Ovary (tissue), 9 donors: Measurements from ENCODE around the gene LRP1B. TPM values are rescaled to one million over a fixed set of nuclear protein-coding genes. Genes with fewer than 3 reads are reported as not detected.

Experiments used
- DNase-seq, 5 donors: peaks; one replicate each; pipeline ENCODE4 v3.0.0-alpha.2; 2019 to 2020
- H3K27ac ChIP-seq, 2 donors: fragments of 200-600 bp; one replicate each; pipeline versions ENCODE4 v1.5.1 to v1.8.0; 2019 to 2022
- H3K27me3 ChIP-seq: fragments of 200-600 bp; one replicate; pipeline ENCODE4 v1.8.0; 2022
- H3K36me3 ChIP-seq: fragments of 200-600 bp; sonication (generic); one replicate; pipeline ENCODE4 v1.5.1; 2019
- H3K4me1 ChIP-seq: one replicate; pipeline ENCODE4 v1.8.1; 2013; ENCODE audit warnings: mild to moderate bottlenecking, moderate library complexity; ENCODE audit not compliant: insufficient read depth
- H3K4me3 ChIP-seq: fragments of 200-600 bp; sonication (generic); one replicate; pipeline ENCODE4 v1.5.1; 2017
- H3K9me3 ChIP-seq, 2 donors: fragments of 200-600 bp in 1 of 2; sonication (generic) in 1 of 2; one replicate each; pipeline versions ENCODE4 v1.5.1 to v1.8.1; 2013 to 2019; ENCODE audit warnings: mild to moderate bottlenecking in 1 of 2, moderate library complexity in 1 of 2
- EP300 ChIP-seq: sonication (generic); formaldehyde crosslinking; IDR thresholded peaks from one replicate; pipeline ENCODE4 v1.6.1; 2017; ENCODE audit warnings: antibody characterized with exemption
- POLR2A ChIP-seq: fragments of 450-650 bp; IDR thresholded peaks from one replicate; pipeline ENCODE4 v1.6.1; 2017; ENCODE audit warnings: antibody characterized with exemption, mild to moderate bottlenecking, moderate library complexity
- WGBS, 3 donors: extraction: QIAGEN DNeasy Blood & Tissue Kit in 1 of 3; methylation state at CpG; one replicate each; pipeline versions ENCODE4 v1.1.5 to v1.1.7; 2013 to 2017; 5-methylcytosine and 5-hydroxymethylcytosine counted together
- intact Hi-C, 4 donors: fragments of 100-400 bp; cut with DNase I; formaldehyde crosslinking; loops; one replicate each; pipeline versions ENCODE4 v1.11.0 to v1.15.1; 2022 to 2023
- polyA plus RNA-seq, 2 donors: library from polyadenylated mRNA; stranded (reverse); fragments of 200-250 nt in 1 of 2; fragments of 350-450 nt in 1 of 2; fragmentation: Illumina TruSeq in 1 of 2; extraction: RNeasy Lipid Tissue Mini Kit (QIAGEN cat#74804) in 1 of 2; gene quantifications; one replicate each; pipeline ENCODE4 v1.2.3, GENCODE V29; 2013 to 2014
- total RNA-seq, 7 donors: library from RNA; depleted of rRNA in 2 of 7; stranded (reverse); fragments of >200 nt in 2 of 7; fragmentation: NEBNext Ultra II Directional in 3 of 7; extraction: Animal tissue kit (Norgen Biotek cat#: 25700) in 3 of 7; gene quantifications; one replicate each; pipeline versions ENCODE4 v1.1.0 to v1.2.4, GENCODE V29; 2016 to 2023
- TF ChIP-seq, protein P1 (sequence below), 3 donors: fragments of 450-650 bp in 2 of 3; fragments of 200-600 bp in 1 of 3; IDR thresholded peaks; one replicate each; pipeline versions ENCODE4 v1.5.1 to v1.8.0; 2016 to 2022; ENCODE audit warnings: antibody characterized with exemption in 3 of 3, mild to moderate bottlenecking in 1 of 3
- donor health status: DM: no; HTN: no; CAD: no; lungs with moderate emphysema.
- donor health status: DM: no; HTN: no; CAD: no.
- donor health status: Bipolar disorder and iron deficiency.
- donor health status: DM: yes; HTN: yes; CAD: no.
- donor health status: DM: no; HTN: no; CAD: no.
- donor health status: DM: yes; HTN: yes; CAD: no.

The LRP1B gene
- total and polyA plus RNA-seq, 9 donors: 0.08 to 2.6 (median 0.37) TPM

DNA sequence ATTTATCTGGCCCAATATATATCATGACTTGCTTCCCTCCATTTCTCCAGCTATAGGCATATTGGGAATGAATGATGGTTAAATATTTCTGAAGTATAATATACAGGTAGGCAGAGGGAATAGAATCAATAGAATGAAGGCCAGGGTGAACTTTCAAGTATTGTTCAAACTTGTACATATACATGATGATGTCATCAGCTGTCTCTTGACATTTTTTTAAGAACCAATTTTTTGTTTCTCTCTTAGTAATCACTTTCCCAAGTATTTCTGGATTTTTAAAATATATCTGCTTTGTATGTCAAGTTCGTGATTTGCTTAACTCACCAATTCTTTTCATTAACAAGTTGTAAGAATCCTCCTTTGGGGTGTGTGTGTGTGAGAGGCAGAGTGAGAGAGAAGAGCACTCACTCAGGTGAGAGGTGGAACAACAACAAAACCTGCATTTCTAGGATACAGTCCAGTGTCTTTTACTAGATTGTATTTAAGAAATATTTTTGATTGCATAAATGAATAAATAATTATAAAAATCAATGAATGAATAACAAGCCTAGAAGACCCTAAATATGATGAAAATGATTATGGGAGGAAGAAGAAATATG lies 1239.1 kb downstream of the LRP1B start:
- TF ChIP-seq, protein P1, sequence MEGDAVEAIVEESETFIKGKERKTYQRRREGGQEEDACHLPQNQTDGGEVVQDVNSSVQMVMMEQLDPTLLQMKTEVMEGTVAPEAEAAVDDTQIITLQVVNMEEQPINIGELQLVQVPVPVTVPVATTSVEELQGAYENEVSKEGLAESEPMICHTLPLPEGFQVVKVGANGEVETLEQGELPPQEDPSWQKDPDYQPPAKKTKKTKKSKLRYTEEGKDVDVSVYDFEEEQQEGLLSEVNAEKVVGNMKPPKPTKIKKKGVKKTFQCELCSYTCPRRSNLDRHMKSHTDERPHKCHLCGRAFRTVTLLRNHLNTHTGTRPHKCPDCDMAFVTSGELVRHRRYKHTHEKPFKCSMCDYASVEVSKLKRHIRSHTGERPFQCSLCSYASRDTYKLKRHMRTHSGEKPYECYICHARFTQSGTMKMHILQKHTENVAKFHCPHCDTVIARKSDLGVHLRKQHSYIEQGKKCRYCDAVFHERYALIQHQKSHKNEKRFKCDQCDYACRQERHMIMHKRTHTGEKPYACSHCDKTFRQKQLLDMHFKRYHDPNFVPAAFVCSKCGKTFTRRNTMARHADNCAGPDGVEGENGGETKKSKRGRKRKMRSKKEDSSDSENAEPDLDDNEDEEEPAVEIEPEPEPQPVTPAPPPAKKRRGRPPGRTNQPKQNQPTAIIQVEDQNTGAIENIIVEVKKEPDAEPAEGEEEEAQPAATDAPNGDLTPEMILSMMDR (IDR thresholded peaks at IDR 0.05): no peak
- WGBS, 3 donors: 73 to 85% (median 80%) methylated on average over 1 of the region's 1 CpG
- Histone ChIP-seq H3K36me3 (no peaks in the 10 kb centered on the region), H3K9me3 (no peaks in the 10 kb centered on the region), H3K4me1 (no peaks in the 10 kb centered on the region), H3K27ac (no peak overlapping the region), H3K27me3 (no peaks in the 10 kb centered on the region), H3K4me3 (no peak overlapping the region)
- no peak for DNase-seq
- intact Hi-C loops: no loop called here

DNA sequence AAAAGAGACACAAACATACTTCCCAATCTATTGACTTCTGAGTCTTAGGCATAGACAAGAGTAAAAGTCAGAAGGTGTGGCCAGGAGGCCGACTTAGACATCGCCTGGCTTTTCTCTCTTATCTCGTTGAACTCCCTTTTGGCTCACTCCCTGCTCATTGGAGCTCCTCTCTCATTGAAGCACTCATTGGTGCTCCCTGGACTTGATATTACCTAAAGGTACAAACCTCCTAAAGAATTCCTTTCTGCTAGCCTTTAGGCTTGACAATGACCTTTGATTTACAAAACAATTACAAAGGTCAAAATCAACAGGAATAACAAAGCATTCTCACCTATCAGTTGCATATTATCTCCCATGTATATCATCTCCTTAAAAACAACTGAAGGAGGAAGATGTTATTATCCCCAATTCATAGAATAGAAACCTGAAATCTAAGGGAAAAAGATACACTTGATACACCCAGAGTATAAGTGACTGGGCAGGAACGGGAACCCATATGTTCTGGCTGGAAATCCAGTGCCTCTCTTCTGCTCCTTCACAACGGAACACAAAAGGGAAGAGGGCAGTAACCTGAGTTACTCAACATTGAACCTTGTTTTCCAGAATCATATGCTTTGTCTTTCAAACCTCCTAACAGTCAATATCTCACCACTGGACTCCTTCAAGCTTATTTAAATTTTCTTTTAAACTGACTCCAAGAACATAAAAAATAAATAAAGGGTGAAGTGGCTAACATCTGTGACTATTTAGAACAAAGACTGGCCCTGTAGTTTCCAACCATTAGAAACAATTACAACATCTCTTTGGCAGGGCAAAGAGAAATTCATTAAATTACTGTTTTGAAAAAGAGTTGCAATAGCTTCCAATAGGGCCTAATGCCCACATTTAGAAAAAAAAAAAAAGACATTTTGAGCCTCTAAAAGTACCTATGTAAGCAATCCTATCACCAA lies 1247.9 kb downstream of the LRP1B start:
- DNase-seq: no peak
- Histone ChIP-seq H3K27ac (no peak overlapping the region), H3K4me3 (no peak overlapping the region), H3K9me3 (no peaks in the 10 kb centered on the region), H3K27me3 (no peaks in the 10 kb centered on the region), H3K4me1 (no peaks in the 10 kb centered on the region), H3K36me3 (no peaks in the 10 kb centered on the region)
- 73 to 81% (median 81%) methylated on average over 5 of the region's 5 CpGs for WGBS, 3 donors
- intact Hi-C loops: no loop called here
- TF ChIP-seq, protein P1 (IDR thresholded peaks at IDR 0.05): no peak
- TF ChIP-seq EP300 (no peak), POLR2A (no peak)

DNA sequence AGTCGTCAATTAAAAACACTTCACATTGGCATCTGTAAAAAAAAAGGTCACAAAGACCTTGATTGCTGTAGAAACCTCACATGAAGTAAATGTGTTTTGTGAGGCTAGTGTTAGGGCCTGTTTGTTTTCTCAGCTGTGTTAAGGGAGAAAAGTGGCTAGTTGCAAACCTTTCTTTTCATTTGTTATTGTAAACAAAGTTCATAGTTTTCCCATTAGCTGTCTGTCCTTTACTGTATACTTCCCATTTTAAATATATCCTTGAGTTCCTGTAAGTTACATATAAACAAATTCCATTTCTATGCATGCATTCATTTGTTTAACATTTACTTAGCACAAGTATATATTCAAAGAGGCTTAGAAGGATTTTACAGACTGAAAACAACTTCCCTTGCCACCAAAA lies 1250.2 kb downstream of the LRP1B start:
- intact Hi-C loops: no loop called here
- Histone ChIP-seq H3K4me3 (no peak overlapping the region), H3K36me3 (no peaks in the 10 kb centered on the region), H3K4me1 (no peaks in the 10 kb centered on the region), H3K27ac (no peak overlapping the region), H3K9me3 (no peaks in the 10 kb centered on the region), H3K27me3 (no peaks in the 10 kb centered on the region)
- no peak for DNase-seq
- 13 to 60% (median 33%) methylated on average over 1 of the region's 1 CpG for WGBS, 3 donors
- TF ChIP-seq, protein P1 (IDR thresholded peaks at IDR 0.05): no peak
- TF ChIP-seq EP300 (no peak), POLR2A (no peak)

DNA sequence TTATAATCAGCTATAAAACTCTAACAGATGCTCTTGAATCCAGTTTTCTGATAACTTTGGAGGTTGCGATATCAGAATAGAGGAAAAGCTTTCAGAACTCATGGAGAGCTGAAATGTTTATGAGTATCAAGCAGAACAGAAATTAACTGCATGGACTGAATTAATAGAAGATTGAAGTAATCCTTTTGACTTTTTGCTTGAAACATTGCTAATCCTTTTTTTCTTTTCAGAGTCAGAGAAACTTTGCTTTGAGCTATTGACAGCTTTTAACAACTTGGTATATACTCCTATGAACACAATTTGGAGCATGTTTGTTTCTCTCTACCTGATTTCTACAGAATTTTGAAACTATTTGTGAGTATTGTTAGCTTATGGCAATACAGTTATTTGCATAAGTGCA lies 1254.8 kb downstream of the LRP1B start:
- intact Hi-C loops: no loop called here
- WGBS, 3 donors: 93 to 98% (median 94%) methylated on average over 1 of the region's 1 CpG
- no peaks in the 10 kb centered on the region for H3K4me1 ChIP-seq
- H3K9me3 ChIP-seq: no peaks in the 10 kb centered on the region
- H3K27ac ChIP-seq: no peak overlapping the region
- no peak for DNase-seq
- TF ChIP-seq EP300 (no peak), POLR2A (no peak)
- TF ChIP-seq, protein P1 (IDR thresholded peaks at IDR 0.05): no peak
- no peaks in the 10 kb centered on the region for H3K36me3 ChIP-seq
- H3K4me3 ChIP-seq: no peak overlapping the region
- H3K27me3 ChIP-seq: no peaks in the 10 kb centered on the region
